GM19240 (cell line): ENCODE data around the gene CASP7.
A peak's percentile ranks its signal among the peaks of the same experiment; 100 is the strongest.

Experiments
- DNase-seq: peaks from one replicate; pipeline ENCODE4 v3.0.0; 2011; ENCODE audit warnings: low spot score; ENCODE audit not compliant: insufficient read length

Gene CASP7

GRCh38 chr10:113665806-113666354 is 13.8 kb upstream of the CASP7 start:
- no peak for DNase-seq

GRCh38 chr10:113666682-113667252 is 12.9 kb upstream of the CASP7 start:
- no peak for DNase-seq

- DNase-seq = no peak
Measured at GRCh38 chr10:113680190-113681111, 739 bp downstream of the CASP7 start.

- DNase-seq = peak; percentile 38
Measured at GRCh38 chr10:113681533-113682470, 2.1 kb downstream of the CASP7 start.

- no peak for DNase-seq
Measured at GRCh38 chr10:113683300-113683699, 3.6 kb downstream of the CASP7 start.

GRCh38 chr10:113686028-113686427 is 6.3 kb downstream of the CASP7 start:
- no peak for DNase-seq

- DNase-seq = no peak
Measured at GRCh38 chr10:113687037-113687436, 7.3 kb downstream of the CASP7 start.

GRCh38 chr10:113689057-113689456 is 9.3 kb downstream of the CASP7 start:
- DNase-seq = no peak

- DNase-seq = no peak
Measured at GRCh38 chr10:113689574-113689973, 9.9 kb downstream of the CASP7 start.

GRCh38 chr10:113690749-113691148 is 11.0 kb downstream of the CASP7 start:
- no peak for DNase-seq

GRCh38 chr10:113691381-113691780 is 11.7 kb downstream of the CASP7 start:
- no peak for DNase-seq

- DNase-seq = no peak
Measured at GRCh38 chr10:113692271-113692670, 12.6 kb downstream of the CASP7 start.

GRCh38 chr10:113693348-113693747 is 13.6 kb downstream of the CASP7 start:
- DNase-seq = no peak

GRCh38 chr10:113695691-113696090 is 16.0 kb downstream of the CASP7 start:
- no peak for DNase-seq

- DNase-seq = no peak
Measured at GRCh38 chr10:113697595-113697994, 17.9 kb downstream of the CASP7 start.

GRCh38 chr10:113704637-113705343 is 25.1 kb downstream of the CASP7 start:
- no peak for DNase-seq

GRCh38 chr10:113705344-113705652 is 25.6 kb downstream of the CASP7 start:
- no peak for DNase-seq

- no peak for DNase-seq
Measured at GRCh38 chr10:113706623-113707022, 26.9 kb downstream of the CASP7 start.

- DNase-seq = no peak
Measured at GRCh38 chr10:113708640-113709039, 28.9 kb downstream of the CASP7 start.

- DNase-seq = no peak
Measured at GRCh38 chr10:113709221-113709838, 29.6 kb downstream of the CASP7 start.

- no peak for DNase-seq
Measured at GRCh38 chr10:113711142-113711541, 31.4 kb downstream of the CASP7 start.
